Body of pancreas (tissue), 4 donors: ENCODE measurements around the gene ADGRV1.

Source experiments
- POLR2A ChIP-seq, 3 donors: fragments of 450-650 bp; IDR thresholded peaks; one replicate each; pipeline ENCODE4 v1.6.1; 2016; ENCODE audit warnings: antibody characterized with exemption in 3 of 3, mild to moderate bottlenecking in 2 of 3
- TF ChIP-seq, protein P1 (sequence below), 7 experiments: fragments of 450-650 bp in 4 of 7; fragments of 200-600 bp in 3 of 7; sonication (generic) in 3 of 7; IDR thresholded peaks; one replicate each; pipeline ENCODE4 v1.5.1; 2016 to 2019; ENCODE audit warnings: antibody characterized with exemption in 7 of 7

DNA sequence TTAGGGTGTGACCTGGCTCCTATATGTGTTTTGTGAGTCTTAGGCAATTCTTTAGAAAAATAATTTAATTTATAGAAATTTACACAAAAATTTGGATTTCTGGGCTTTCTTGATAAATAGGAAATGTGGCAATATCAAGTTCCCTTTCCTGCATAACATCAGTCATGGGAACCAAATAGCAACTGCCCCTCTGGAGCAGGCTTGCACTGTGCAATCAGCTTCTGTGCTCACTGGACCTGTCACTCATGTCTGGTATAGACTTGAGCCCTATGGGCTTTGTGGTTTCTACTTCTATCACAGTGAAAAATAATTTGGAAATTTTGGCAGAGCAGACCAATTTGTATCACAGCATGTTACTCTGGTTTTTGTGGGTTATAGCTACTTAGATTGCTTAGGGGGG lies 131.7 kb downstream of the ADGRV1 start:
- no peak for TF ChIP-seq POLR2A (IDR thresholded peaks at IDR 0.05)
- TF ChIP-seq, protein P1, sequence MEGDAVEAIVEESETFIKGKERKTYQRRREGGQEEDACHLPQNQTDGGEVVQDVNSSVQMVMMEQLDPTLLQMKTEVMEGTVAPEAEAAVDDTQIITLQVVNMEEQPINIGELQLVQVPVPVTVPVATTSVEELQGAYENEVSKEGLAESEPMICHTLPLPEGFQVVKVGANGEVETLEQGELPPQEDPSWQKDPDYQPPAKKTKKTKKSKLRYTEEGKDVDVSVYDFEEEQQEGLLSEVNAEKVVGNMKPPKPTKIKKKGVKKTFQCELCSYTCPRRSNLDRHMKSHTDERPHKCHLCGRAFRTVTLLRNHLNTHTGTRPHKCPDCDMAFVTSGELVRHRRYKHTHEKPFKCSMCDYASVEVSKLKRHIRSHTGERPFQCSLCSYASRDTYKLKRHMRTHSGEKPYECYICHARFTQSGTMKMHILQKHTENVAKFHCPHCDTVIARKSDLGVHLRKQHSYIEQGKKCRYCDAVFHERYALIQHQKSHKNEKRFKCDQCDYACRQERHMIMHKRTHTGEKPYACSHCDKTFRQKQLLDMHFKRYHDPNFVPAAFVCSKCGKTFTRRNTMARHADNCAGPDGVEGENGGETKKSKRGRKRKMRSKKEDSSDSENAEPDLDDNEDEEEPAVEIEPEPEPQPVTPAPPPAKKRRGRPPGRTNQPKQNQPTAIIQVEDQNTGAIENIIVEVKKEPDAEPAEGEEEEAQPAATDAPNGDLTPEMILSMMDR (IDR thresholded peaks at IDR 0.05) = no peak
